Measurements from ENCODE around the gene PXMP4.
"Not testable (repeated sequence)": the region's sequence is repeated elsewhere in the genome, so short reads cannot be mapped to it uniquely, and the experiment has no call there.

Gene PXMP4

DNA sequence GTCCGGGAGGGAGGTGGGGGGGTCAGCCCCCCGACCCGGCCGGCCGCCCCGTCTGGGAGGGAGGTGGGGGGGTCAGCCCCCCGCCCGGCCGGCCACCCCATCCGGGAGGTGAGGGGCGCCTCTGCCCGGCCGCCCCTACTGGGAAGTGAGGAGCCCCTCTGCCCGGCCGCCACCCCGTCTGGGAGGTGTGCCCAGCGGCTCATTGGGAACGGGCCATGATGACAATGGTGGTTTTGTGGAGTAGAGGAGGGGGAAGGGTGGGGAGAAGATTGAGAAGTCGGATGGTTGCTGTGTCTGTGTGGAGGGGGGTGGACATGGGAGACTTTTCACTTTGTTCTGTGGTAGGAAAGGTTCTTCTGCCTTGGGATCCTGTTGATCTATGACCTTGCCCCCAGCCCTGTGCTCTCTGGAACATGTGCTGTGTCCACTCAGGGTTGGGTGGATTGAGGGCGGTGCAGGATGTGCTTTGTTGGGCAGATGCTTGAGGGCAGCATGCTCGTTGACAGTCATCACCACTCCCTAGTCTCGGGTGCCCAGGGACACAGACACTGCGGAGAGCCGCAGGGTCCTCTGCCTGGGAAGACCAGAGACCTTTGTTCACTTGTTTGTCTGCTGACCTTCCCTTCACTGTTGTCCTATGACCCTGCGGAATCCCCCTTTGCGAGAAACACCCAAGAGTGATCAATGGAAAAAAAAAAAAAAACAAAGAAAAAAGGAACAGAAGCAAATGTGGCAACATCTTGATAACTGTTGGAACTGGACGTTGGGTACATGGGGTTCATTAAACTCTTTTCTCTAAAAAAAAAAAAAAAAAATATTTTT lies 18.3 kb downstream of the PXMP4 start:
- DNase-seq: no peak

GRCh38 chr20:33700696-33701441 lies 19.2 kb downstream of the PXMP4 start:
- DNase-seq: not testable (repeated sequence)

DNA sequence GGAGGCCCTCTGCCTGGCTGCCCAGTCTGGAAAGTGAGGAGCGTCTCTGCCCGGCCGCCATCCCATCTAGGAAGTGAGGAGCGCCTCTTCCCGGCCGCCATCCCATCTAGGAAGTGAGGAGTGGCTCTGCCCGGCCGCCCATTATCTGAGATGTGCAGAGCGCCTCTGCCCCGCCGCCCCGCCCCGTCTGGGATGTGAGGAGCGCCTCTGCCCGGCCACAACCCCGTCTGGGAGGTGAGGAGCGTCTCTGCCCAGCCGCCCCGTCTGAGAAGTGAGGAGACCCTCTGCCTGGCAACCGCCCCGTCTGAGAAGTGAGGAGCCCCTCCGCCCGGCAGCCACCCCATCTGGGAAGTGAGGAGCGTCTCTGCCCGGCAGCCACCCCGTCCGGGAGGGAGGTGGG lies 21.1 kb downstream of the PXMP4 start:
- DNase-seq: not testable (repeated sequence)

DNA sequence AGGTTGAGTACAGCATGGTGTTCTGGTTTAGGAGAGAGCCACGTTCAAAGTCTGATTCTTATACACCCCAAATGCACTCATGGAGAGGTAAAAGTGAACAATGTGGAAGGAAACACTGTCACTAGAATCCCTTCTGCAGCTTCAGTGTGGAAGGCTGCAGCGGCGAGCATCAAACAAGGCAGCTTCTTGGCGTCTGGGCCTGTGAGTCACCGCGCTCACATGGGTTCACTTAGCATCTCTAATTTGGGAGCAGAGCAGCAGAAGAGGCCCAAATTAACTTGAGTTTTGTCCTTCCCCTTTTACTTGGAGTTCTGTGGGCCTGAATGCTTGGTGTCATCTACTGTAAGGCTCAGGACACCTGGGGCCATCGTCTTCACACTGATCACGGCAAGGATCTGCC lies 23.0 kb downstream of the PXMP4 start:
- no peak for DNase-seq

DNA sequence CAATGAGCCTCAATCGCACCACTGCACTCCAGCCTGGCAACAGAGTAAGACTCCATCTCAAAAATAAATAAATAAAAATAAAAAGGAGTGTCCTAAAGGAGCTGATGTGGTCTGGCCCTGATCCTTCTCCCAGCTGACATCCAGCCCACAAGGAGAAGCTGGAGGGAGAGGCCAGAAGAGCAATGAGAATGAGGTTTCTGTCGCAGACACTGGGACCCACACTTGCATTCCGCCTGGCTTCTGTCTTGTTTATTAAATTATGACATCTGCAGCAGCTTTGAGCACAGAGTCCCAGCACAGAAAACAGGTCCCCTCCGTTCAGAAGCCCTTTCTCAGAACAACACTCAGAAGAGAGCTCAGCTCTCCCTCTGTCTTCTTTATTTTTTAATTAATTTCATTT lies 23.7 kb downstream of the PXMP4 start:
- DNase-seq: no peak

DNA sequence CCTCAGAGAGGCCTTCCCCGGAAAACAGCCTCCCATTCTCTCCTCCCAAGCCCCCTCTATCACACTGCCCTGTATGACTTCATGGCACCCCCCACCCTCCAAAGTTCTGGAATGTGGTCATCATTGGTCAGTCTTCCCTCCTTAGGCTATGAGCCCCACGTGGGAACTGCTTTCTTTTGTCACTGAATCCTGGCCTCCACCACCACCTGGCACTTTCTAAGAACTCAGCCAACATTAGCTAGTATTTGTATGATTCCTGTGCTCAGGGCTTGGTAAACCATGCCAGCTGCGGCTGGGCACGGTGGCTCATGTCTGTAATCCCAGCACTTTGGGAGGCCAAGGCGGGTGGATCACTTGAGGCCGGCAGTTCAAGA lies 25.5 kb downstream of the PXMP4 start:
- DNase-seq: no peak

GRCh38 chr20:33693741-33694638 lies 26.1 kb downstream of the PXMP4 start:
- no peak for DNase-seq

- DNase-seq: no peak
Measured at GRCh38 chr20:33693289-33693688, 26.8 kb downstream of the PXMP4 start.

GRCh38 chr20:33689973-33690372 lies 30.1 kb downstream of the PXMP4 start:
- peak; percentile 69 to 72 for DNase-seq

DNA sequence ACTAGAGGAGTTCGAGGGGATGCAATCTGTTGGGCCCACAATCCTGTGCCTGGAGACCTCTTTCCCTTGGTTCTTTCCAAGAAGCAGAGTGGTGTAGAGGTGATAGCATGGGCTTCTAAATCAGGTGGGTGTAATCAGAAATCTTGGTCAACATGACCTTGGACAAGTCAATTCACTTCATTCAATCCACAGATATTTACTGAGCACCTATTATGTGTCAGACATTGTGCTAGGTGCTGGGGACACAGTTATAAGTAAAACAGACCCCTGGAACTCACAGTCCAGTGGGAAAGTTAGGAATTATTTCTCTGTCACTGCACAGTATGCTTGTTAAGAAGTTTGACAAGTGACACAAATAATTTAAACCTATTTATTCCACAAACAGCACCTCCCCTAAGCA lies 30.6 kb downstream of the PXMP4 start:
- no peak for DNase-seq

- DNase-seq: no peak
Measured at GRCh38 chr20:33688938-33689424, 31.1 kb downstream of the PXMP4 start.

GRCh38 chr20:33687993-33688937 lies 31.8 kb downstream of the PXMP4 start:
- DNase-seq: peak in 1 of 2 experiments; percentile 44

DNA sequence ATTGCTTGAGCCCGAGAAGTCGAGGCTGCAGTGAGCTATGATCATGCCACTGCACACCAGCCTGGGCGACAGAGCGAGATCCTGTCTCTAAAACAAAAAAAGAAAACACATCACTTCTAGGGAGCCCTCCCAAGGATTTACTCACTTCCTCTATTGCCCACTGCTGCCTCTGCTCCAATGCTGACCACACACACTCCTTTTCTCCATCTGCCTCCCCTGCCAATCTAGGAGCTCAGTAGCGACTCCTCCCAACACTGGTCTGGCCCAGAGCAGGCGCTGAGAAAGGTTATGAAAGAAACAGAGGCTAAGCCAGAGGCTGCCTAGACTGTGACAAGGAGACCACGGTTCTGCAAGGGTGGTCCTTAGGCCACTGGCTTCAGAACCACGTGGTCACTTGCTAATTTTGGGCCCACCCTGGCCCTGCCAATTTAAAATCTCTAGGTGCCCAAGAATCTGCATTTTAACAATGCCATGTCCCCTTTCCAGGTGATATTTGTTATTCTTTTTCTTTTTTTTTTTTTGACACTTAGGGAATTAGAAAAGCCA lies 32.7 kb downstream of the PXMP4 start:
- peak in 1 of 2 experiments; percentile 19 for DNase-seq

GRCh38 chr20:33686984-33687366 lies 33.1 kb downstream of the PXMP4 start:
- no peak for DNase-seq

- DNase-seq: peak; percentile 98 to 99
Measured at GRCh38 chr20:33686100-33686983, 33.8 kb downstream of the PXMP4 start, which contains the start of gene E2F1. E2F1 (minus strand) TSS chr20:33686385; CDS start chr20:33686264, 121 bp downstream.

- peak; percentile 81 to 84 for DNase-seq
Measured at GRCh38 chr20:33685328-33686099, 34.6 kb downstream of the PXMP4 start.

- peak in 1 of 2 experiments; percentile 24 for DNase-seq
Measured at GRCh38 chr20:33684533-33685327, 35.4 kb downstream of the PXMP4 start.

- peak in 1 of 2 experiments; percentile 46 for DNase-seq
Measured at GRCh38 chr20:33681728-33682353, 38.3 kb downstream of the PXMP4 start.

Data from activated T-cell treated with anti-CD3 and anti-CD28 coated beads, Interleukin-2, amount 50 U/mL, for 48 hours (primary cell).